HG02973 (cell line): ENCODE data around the gene PPP1R11.
A peak's percentile ranks its signal among the peaks of the same experiment; 100 is the strongest.
"Not testable (repeated sequence)": the region's sequence is repeated elsewhere in the genome, so short reads cannot be mapped to it uniquely, and the experiment has no call there.

Experiments used
- ATAC-seq: cut with Tn5 transposase; IDR thresholded peaks from one replicate; pipeline ENCODE4 v1.9.1; 2021; ENCODE audit warnings: moderate library complexity; ENCODE audit not compliant: unreplicated experiment

The PPP1R11 gene, protein sequence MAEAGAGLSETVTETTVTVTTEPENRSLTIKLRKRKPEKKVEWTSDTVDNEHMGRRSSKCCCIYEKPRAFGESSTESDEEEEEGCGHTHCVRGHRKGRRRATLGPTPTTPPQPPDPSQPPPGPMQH

DNA sequence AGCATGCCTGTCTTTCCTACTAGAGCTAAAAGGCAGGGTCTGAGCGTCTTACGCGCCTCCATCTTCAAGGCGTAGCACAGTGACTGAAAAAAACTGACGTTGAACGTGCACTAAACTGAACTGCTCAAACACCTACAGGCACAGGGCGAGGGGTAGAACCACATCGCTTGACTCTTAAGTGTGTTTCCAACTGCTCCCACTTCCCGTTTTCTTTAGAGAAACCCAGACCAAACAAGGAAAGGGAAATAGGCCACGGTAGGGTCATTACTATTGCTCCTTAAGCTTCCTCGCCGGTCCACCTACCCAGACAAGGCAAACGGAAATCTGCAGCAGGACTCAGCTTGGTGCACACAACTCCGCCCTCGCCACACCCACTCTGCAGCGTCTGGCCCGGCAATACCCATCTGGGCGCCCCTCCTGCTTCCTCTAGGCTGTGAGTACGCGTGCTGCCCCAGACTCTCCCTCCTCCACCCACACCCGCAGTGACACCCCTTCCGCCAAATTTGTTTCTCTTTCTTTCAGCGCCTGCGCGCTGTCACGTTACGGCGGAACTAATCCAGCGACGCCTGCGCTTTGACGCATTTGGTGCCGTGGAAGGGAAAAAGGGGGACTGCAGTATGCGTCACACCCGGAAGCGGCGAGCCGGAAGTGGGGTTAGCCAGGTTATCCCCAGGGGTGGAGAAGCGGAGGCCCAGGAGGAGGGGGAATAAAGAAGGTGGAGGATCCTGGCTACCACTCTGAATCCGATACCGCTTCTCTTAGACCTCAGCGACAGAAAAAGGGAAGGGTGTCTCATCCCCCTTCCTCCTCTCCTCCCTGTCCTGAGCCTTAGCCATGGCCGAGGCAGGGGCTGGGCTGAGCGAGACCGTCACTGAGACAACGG lies at the start of gene PPP1R11:
Gene PPP1R11, plus strand, starts transcription at position 622 of the 883 bp plus-strand sequence. Its CDS starts 213 bp downstream, at position 835.
- ATAC-seq = peak; percentile 88

DNA sequence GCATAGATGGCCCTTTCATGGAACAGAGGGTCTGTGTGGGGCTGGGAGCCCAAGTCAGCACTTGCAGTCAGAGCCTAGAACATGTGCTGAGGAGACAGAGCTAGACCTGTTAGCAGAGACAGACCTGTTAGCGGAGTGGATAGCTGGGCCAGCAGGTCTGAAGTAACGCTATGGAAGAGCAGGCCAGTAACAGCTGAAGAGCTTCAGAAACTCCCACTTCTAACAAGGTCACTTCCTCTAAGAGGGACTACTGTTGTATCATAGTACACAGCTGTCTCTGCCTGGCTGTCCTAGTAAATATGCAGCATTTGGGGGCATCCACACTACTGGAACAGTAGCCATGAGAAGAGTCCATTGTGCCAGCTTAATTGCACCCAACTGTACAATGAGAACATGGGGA lies 47.2 kb upstream of the PPP1R11 start:
- ATAC-seq = no peak

DNA sequence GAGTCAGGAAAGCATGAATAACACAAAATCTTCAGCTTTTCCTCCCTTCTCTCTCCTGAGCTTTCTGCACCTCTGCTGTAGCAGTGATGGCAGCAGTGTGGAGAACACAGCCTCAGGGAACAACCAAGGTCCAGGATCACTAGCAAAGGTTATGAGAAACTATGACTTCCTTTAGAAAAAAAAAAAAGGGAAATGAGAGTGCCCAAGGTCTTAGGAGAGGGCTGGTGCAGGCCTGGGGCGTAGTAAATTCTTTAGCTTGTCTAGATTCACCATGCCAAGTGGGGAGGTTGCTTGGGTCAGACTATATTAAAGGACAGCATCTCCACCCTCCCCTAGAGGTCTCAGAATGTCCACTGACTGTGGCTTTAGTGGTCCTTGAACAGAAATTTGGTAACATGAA lies 46.4 kb upstream of the PPP1R11 start:
- ATAC-seq = no peak

GRCh38 chr6:30022189-30022588 lies 44.8 kb upstream of the PPP1R11 start:
- no peak for ATAC-seq

GRCh38 chr6:30022712-30023111 lies 44.3 kb upstream of the PPP1R11 start:
- ATAC-seq = not testable (repeated sequence)

DNA sequence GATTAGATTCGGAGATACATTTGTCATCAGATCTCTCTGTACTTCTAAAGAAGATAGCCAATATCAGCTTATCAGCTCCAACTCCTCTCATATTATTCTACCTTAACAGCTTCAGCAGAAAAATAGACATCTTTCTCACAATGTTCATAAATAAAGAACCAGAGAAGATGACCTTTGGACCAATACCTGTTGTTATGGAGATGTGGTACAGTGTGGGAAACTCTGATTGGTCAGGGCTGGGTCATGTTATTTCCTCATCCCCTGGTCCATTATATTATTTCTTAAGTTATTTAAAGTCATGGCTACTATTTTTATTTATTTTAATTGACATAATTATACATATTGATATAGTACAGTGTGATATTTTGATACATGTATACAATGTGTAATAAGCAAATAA lies 41.8 kb upstream of the PPP1R11 start:
- ATAC-seq = no peak

DNA sequence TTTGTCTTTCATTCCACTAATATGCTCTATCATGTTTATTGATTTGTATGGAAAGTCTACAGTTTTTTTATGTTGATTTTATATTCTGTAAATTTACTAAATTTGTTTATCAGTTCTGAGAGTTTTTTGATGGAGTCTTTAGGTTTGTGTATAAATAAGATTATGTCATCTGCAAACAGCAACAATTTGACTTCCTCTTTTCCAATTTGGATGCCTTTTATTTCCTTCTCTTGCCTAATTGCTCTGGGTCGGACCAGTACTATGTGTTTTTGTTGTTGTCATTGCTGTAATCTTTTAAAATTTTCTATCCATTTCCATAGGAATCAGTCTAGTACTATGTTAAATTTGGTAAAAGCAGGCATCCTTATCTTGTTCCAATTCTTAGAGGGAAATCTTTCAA lies 37.4 kb upstream of the PPP1R11 start:
- no peak for ATAC-seq

GRCh38 chr6:30031381-30031780 lies 35.6 kb upstream of the PPP1R11 start:
- ATAC-seq = no peak

GRCh38 chr6:30033440-30033839 lies 33.6 kb upstream of the PPP1R11 start:
- ATAC-seq = not testable (repeated sequence)

GRCh38 chr6:30035784-30036183 lies 31.2 kb upstream of the PPP1R11 start:
- ATAC-seq = no peak

DNA sequence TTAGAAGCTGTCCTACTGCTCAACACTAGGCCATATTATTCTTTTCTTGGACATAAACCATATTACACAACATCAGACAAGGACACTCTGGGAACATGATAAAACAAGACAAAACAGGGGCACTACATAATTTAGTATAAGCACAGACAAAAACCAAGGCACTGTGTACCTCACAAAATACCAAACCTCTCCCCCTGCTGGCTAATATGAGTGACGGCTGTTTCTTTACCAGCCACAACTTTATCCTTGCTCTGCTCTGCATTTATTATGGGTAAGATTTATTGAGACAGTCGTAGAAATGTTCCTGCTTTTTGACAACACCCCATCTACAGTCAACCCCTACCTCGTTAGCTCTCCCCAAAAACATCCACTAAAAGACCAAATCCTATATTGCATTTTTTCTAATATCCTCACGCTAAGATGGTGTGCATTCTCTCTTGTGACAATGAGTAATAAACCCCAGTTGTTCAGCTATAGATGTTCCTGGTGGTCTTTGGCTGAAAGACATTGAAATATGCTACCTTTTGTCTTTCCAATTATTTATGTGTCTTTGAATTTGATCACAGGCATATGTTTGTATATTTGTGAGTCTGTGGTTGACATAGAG lies 29.7 kb upstream of the PPP1R11 start:
- ATAC-seq = no peak

DNA sequence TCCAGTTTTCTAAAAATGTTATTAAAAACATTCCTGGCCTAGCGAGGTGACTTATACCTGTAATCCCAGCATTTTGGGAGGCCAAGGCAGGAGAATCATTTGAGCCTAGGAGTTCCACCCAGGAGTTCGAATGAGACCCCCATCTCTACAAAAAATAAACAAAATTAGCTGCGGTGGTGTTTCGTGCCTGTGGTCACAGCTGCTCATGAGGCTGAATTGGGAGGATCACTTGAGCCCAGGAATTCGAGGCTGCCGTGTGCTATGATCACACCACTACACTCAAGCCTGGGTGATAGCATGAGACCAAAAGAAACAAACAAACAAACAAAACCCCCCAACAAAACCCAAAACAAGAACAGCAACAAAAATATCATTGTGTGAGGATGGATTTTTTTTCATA lies 25.8 kb upstream of the PPP1R11 start:
- no peak for ATAC-seq

DNA sequence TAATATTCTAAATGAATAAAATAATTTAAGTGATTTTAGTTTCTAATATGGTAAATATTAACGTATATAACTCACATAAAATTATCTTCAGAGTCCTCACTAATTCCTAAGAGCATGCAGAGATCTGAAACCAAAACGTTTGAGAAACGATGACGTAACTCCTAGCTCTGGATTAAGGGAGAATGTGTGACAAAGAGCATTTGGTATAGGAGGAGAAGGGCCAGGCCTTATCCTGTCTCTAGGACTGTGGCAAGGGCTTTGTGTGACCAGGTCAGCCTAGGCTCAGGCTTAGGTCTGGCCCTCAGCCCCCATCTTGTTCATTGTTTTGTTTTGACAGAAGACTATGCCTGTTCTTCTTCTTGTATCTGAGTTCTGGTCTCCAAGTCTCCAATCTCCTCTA lies 25.2 kb upstream of the PPP1R11 start:
- ATAC-seq = no peak

GRCh38 chr6:30042476-30042875 lies 24.5 kb upstream of the PPP1R11 start:
- ATAC-seq = no peak

- no peak for ATAC-seq
These were observed 24.1 kb upstream of the PPP1R11 start for GRCh38 chr6:30042914-30043313.

DNA sequence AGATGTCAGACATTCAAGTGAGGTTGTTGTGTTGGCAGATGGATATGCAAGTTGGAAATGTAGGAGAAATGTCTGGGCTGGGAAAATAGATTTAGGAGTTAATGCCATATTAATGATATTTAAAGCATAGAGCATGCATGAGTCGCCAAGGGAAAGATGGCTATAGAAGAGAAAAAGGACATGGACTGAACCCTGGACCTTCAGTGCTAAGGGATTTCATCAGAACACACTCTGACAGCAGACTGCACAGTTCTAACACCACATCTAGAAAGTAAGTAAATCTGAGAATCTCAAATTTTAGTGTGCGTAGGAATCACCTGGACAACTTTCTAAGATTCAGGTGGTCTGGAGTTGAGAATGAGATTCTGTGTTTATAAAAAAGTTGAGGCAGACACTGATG lies 23.3 kb upstream of the PPP1R11 start:
- no peak for ATAC-seq

DNA sequence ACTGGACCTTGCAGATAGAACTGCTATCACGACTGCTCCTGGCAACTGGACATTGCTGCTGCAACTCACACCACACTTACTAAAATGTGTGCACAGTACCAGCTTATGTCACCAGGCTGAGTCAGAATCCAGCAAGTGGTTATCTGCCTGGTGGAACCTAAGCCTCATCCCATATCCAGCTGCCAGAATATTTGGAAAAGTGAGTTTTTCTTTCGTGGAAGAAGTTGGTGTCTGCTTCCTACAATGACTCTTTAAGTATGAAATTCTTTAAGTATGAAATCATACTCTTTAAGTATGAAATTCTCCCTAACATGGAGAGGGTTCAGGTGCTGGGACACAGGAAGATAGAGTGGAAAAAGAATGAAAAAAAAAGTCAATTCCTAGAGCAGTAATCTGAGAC lies 22.4 kb upstream of the PPP1R11 start:
- ATAC-seq = no peak

GRCh38 chr6:30047220-30047619 lies 19.8 kb upstream of the PPP1R11 start:
- no peak for ATAC-seq

DNA sequence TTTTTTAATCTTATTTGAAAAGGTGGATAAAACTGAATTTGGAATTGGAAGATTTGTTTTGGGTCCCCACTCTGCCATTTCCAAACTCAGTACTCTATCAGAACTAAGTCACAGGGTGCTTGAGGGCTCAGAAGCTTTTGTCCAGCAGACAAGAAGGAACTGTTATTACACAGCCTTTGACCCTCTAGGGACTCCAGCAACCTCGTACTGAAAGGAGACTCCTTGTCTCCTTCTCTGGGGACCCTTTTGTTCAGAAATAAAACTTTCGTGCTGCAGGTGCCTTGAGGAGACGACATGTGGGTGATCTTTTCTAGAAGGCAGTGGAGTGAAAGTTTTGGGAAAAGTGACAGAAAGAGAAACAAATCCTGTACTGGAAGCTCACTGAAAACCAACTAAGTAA lies 13.3 kb upstream of the PPP1R11 start:
- ATAC-seq = no peak

DNA sequence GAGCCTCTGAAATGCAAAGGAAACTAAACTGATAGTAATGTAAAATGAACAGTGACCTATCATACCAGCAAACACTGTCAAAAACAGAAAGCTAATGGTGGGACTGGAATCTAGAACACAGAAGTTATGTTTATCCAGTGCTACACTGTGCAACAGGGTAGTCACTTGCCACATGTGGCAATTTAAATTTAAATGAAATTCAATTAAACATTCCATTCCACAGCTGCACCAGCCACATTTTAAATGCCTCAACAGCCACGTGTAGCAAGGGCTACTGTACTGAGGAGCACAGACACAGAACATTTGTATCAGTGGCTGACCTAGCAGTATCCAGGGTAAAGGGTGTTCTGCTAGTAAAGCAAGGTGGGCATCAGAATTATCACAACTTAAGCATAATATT lies 11.5 kb upstream of the PPP1R11 start:
- no peak for ATAC-seq

- ATAC-seq = peak; percentile 20
These were observed 6.3 kb upstream of the PPP1R11 start for GRCh38 chr6:30060606-30061091.
